GM21786 (cell line): ENCODE results near the gene TAL1.
"Not testable (repeated sequence)": the region's sequence is repeated elsewhere in the genome, so short reads cannot be mapped to it uniquely, and the experiment has no call there.

Experiments used
- ATAC-seq: cut with Tn5 transposase; IDR thresholded peaks from one replicate; pipeline ENCODE4 v1.9.1; 2021; ENCODE audit not compliant: unreplicated experiment

The TAL1 gene

DNA sequence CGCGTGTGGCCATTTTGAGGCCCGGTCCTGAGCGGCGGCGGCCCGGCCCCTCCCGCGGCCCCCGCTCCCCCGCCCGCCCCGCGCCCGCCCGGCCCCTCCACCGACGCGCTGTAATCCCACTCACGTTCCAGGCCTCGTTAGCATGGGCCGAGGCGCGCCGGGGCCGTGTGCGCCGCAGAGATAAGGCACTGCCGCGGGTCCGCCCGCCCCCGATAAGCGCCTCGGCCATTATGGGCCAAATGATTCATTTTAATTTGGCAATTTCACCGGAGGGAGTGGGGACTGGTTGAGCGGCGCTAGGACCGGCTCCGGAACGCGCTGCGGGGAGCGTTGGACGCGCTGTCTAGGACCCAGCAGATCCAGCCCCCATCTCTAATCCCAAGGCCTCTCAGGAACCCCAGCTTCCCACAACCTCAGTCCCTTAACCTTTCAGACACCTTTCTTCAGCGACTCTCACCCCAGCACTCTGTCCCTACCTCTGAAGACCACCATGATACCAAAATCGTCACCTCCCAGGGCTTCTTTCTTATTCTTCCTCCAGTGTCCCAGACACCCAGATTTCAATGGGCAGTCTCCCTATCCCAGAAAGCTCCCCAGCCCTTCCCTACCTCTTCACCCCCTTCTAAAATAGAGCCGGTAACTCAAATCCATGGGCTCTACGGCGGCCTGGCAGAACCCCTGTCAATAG lies at the start of gene TAL1:
Gene TAL1, minus strand, starts transcription at position 39 of the 688 bp plus-strand sequence. CDS start 6,337 bp downstream, outside the sequence.
- ATAC-seq = no peak

DNA sequence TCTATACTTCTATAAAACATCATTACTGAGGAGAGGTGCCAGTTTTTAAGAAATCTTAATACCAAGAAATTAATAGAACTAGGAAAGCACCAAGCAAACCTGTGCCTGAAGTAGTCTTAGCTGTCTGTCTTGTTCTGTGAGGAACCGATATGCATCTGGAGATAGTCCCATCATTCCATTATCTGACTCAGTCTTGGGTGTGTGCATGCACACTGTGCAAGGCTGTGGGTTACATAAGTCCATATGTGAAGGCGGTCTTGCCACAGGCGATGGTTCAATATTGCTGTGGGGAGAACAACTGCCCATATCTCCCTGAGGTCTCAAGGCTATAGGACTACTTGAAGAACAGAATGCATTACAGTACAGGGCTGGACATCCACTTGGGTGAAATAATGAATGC lies 48.1 kb upstream of the TAL1 start:
- ATAC-seq = no peak

DNA sequence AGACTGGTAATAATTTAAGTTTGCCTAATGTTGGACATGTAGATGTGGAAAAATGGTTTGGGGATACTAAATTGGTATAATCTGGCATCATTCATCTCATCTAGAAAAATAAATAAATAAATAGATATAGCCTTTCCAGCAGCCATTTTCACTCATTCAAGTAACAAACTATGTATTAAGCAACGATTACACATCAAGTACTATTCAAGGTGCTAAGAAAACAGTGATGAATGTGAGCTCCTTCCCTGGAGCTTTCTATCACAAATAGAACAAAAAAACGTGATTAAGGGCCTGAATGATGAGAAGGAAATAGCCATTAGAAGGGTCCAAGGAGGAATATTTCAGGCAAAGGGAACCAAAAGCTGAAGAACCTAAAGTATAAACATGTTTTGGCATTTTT lies 44.8 kb upstream of the TAL1 start:
- ATAC-seq = no peak

GRCh38 chr1:47275811-47276210 lies 43.8 kb upstream of the TAL1 start:
- not testable (repeated sequence) for ATAC-seq

DNA sequence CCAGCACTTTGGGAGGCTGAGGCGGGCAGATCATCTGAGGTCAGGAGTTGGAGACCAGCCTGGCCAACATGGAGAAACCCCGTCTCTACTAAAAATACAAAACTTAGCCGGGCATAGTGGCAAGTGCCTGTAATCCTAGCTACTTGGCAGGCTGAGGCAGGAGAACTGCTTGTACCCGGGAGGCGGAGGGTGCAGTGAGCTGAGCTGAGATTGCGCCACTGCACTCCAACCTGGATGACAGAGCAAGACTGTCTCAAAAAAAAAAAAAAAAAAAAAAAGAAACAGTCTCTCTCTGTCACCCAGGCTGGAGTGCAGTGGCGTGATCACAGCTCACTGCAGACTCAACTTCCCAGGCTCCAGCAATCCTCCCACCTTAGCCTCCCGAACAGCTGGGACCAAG lies 33.5 kb upstream of the TAL1 start:
- ATAC-seq = not testable (repeated sequence)

GRCh38 chr1:47262787-47263413 lies 30.9 kb upstream of the TAL1 start:
- no peak for ATAC-seq

DNA sequence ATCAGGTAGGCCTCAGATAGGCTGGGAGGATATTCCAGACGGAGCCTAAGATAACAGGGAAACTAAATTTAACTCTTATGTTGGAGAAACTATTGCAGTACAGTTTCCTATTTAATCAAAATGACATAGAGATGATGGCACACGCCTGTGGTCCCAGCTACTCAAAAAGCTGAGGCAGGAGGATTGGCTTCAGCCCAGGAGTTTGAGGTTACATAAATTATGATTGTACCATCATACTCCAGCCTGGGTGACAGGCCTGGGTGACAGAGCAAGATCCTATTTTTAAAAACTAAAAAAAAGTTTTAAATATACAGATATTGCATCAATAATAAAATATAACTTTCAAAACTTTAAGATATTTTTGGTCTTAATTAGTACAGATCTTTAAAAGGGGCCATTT lies 25.2 kb upstream of the TAL1 start:
- no peak for ATAC-seq

- ATAC-seq = no peak
These were observed 20.8 kb upstream of the TAL1 start for GRCh38 chr1:47252795-47253194.

DNA sequence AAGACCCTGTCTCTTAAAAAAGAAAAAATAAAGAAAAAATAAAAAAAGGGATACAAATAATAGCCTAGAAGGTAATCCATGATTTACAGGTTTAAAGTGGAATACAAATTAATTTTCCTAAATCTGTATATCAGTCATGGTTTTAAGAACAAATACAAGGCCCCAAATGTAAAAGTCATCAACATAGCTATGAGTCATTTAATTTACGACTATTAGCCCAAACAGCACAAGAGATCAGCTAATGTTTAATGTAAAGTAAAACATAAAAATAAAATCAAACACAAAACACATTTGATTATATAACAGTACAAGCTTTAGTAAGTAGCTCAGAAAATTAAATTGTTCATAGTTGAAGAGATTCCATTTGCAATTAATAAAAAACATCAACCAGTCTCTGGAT lies 20.3 kb upstream of the TAL1 start:
- ATAC-seq = no peak

GRCh38 chr1:47249755-47250154 lies 17.7 kb upstream of the TAL1 start:
- no peak for ATAC-seq

GRCh38 chr1:47244339-47244862 lies 12.4 kb upstream of the TAL1 start:
- no peak for ATAC-seq

DNA sequence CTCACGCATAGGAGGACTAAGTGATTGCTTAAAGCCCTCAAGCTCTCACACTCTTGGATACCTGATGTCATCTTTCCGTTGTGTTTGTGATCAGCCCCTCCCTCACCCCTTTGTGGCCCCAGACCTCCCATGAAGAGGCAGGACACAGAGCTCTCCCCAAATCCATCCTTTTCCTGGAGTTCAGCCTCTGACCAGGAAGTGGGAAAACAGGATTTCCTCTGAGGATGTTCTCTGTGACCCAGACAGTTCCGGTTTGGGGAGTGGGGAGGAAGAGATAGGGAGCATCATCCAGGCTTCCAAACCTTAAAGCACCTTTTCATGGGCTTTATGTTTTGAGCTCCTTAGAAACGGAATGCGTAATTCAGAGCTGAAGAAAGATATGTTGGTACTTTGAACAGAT lies 11.9 kb upstream of the TAL1 start:
- ATAC-seq = no peak

DNA sequence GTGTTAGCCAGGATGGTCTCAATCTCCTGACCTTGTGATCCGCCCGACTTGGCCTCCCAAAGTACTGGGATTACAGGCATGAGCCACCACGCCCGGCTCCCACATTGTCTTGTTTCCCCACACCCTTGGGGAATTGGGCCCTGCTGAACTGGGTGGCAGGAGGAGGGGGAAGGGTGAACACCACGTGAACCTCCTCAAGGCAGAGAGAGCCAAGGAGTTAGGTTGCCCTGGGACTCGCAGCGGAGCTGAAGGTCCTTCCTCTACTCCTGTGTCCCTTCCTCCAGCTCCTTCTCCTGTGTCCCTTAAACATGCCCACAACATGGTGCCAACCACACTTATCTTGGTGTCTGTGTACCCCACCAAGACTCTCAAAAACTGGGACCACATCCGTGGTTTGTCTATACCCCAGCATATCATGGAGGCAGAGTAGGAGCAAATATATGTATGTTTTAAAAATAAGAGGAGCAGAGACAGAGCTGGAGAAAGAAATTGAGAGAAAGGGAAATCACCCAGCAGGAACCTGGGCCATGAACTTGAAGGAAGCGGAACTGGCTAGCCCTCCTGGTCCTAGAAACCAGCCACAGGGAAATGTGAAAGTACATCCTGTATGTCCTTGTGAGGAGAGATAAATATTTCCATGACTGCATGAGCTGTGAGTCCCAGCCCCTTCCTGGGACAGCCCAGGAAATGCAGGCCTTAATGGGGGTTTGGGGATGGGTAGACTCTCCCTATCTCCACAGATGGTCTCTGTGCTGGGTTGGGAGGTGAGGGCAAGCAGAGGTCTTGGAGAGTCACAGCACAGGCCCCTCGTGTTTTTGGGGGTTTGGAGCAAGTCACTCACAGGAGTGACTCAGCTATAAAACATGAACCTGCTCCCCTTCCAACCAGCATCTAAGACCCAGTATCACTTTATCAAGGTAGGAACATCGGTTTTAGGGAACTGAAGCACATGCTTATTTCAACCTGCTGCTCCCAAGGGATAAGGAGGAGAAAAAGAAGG lies 9.4 kb upstream of the TAL1 start:
- ATAC-seq = no peak

GRCh38 chr1:47238935-47239592 lies 7.0 kb upstream of the TAL1 start:
- ATAC-seq = no peak

DNA sequence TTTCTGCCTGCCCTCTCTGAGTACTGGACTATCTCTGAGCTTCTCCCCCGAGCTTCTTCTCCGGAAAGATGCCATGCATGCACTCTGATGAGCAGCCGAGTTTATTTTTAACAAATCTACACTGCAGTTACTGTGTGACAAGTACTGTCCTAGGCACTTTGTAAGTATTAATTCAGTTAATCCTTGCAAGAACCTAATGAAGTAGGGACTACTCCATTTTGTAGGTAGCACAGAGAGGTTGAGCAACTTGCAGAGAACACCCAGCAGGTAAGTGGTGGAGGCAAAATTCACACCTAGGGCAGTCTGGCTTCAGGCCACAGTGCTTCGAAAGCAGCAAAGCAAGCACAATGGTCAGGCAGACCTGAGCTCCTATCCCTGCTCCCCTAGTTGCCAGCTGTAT lies 3.8 kb upstream of the TAL1 start:
- no peak for ATAC-seq

DNA sequence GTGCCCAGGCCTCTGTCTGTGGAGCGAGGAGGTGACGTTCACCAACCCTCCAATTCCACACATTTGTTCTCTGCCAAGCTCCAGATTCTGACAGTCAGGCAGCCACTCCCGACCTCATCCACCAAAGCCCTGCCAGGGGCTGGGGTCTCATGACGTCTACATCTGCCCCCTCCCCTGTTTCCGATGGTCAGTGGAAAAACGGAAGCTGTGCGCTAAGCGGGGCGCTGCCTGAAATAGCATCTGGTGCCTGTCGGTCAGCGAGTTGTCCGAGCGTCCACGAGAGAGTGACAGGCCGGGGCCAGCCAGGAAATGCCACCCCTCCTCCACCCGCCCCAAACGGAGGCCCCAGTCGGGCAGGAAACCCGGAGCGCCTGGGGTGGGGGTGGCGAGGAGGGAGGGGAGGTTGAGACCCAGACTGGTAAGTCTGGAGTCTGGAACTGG lies 3.2 kb upstream of the TAL1 start:
- ATAC-seq = no peak

DNA sequence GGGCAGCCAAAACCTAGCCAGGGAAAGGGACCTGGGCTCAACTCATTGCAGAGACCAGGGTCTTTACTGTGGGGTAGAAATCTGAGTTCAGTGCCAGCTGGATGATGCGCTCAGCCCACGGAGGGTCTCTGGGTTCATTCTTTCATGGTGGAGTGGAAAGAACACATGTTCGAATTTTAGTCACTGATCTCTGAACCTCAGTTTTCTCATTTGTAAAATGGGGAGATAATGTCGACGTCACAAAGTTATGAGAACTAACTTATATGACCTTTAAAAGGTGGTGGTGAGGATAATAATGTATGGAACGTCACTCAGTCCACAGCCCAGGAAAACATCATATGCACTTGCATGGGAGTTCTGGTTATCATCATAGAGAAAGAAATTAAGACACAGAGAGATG lies 1.2 kb upstream of the TAL1 start:
- no peak for ATAC-seq

- no peak for ATAC-seq
These were observed 481 bp downstream of the TAL1 start for GRCh38 chr1:47231301-47232186.

- ATAC-seq = no peak
These were observed 1.2 kb downstream of the TAL1 start for GRCh38 chr1:47230692-47231300.
